NT2/D1 (cell line): ENCODE data around the gene LOXL1.

ENCODE experiments used
- SUZ12 ChIP-seq: IDR thresholded peaks from 2 replicates; pipeline ENCODE4 v1.6.1; 2011; ENCODE audit not compliant: insufficient read length, insufficient read depth; ENCODE audit errors: extremely low read depth
- YY1 ChIP-seq: IDR thresholded peaks from 2 replicates; pipeline ENCODE4 v1.6.1; 2011; ENCODE audit not compliant: insufficient read length, insufficient read depth
- ZNF274 ChIP-seq: IDR thresholded peaks from 2 replicates; pipeline ENCODE4 v1.6.1; 2011; ENCODE audit warnings: mild to moderate bottlenecking, low read depth, low read length

DNA sequence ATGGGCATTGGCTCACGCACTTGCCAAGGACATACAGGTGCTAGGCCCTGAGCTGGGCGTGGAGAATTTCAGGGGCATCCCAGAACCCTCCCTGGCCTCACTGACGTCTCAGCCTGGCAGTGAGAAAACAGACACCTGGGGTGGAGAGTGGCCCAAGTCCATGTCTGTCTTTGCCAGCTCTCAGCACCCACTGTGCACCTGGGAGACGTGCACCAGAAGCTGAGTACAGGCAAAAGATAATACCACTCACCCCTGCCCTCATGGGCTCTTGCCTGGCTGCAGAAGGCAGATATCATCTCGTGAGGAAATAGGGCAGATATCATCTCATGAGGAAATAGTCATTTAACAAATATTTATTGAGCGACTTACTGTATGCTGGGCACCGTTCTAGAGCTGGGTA is 8.0 kb downstream of the LOXL1 start:
- TF ChIP-seq YY1 (no peak), ZNF274 (no peak), SUZ12 (no peak)
